ENCODE measurements around the gene SUN5.

SUN5 gene

GRCh38 chr20:32991792-32992641 is 12.2 kb downstream of the SUN5 start:
- DNase-seq: no peak

- DNase-seq: no peak
These were observed 12.8 kb downstream of the SUN5 start for GRCh38 chr20:32991383-32991782.

DNA sequence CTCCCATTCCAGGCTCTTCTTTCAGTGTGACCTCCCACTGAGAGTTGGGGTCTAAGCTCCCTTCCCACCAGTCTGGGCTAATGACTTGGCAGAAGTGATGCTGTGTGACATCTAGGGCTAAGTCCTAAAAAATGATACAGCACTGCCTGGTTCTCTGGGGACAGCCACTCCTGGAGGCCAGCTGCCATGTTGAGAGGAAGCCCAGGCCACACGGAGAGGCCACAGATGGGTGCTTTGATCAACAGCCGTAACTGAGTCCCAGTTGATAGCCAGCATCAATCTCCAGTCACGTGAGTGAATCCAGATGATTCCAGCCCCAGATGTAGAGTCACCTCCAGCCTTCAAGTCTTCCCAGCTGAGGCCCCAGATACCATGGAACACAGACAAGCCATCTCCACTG is 13.8 kb downstream of the SUN5 start:
- no peak for DNase-seq

GRCh38 chr20:32989507-32990283 is 14.5 kb downstream of the SUN5 start:
- no peak for DNase-seq

DNA sequence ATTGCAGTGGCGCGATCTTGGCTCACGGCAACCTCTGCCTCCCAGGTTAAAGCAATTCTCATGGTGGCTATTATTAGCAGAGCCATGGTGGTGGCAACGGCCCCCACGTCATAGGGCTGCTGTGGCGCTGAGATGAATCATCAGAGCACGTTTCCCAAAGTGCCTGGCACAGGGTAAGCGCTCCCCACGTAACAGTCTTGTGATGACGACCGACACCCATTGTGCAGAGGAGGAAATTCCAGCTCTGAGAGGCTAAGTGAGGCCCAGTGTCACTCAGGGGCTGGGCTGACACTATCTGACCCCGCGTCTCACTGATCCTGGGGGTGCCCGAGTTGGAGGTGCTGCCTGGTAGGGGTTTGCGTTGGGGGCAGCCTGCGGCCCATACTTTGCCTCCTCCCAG is 16.2 kb downstream of the SUN5 start:
- DNase-seq: no peak

DNA sequence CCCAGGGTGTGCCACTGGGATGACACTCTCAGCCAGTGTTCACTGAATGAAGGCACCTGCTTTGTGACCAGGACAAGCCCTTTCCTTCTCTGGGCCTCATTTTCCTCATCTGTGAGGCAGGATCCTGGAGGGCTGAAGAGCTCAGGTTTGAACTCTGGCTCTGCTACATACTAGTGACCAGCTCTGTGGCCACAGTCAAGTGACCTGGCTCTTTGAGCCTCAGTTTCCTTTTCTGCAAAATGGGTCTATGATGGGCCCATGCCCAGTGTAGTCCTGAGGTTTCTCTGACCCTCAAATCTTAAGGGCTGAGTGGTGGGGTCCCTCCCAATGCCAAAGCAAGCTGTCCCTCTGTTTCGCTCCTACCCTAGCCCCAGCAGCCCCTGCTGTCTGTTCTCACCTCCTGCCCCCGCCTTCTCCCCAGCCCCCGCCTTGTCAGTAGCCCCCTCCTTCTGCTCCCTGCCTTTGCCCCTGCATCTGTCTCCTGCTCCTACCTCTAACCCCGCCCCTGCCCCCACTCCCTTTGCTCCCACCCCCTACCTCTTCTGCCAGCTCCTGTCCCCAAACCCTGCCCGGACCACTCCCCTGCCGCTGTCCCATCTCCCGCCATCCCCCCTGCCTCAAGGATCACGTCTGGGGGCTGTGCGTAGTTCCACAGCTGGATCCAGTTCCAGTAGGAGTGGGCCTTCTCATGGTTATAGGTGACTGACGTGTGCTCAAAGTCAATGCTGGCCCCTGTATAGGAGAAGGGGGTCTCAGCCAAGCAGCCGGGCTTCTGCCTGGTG is 17.0 kb downstream of the SUN5 start:
- no peak for DNase-seq

DNA sequence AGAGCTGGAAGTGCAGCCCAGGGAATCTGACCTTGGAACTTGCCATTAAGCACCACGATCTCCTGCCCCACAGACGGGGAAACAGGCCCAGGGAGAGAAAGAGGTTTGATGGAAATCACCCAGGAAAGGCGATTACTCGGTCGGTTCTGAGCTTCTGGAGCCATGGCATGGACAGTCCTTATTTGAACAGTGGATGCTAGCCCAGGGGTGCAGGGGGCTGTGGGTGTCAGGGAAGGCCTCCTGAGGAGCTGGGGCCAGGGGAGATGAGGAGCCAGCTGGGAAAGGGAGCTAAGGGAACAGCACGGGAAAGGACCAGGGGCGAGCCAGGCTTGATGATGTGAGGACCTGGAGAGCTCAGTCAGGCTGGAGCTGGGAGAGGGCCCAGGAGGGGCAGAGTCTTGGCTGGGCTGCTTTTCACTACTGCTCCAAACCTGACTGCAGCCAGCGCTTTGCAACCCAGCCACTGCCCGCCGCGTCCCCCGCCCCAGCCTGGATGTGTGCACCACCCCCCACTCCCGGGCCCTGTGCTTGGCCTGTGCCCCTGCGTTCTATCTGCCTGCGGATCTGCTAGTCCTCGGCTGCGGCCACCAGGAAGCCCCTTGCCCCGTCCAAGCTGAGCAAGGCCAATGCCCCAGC is 17.8 kb downstream of the SUN5 start:
- DNase-seq: no peak

DNA sequence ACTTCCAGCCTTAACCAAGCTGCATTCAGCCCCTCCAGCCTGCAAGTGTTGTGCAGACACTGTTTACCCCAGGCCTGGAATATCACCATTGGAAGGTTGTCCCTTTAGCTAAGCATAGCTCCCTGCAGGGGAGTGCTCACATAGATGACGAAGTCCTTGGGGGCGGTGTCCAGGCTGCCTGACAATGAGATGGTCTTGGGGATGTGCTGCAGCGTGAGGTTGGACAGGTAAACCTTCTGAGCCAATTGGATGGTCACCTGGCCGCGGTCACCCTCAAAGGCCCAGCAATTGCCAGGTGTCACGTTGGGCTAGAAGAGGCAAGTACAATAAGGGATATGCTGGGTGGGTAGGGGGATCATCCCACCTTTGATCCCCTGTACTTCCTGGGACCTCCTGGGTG is 18.6 kb downstream of the SUN5 start:
- no peak for DNase-seq

GRCh38 chr20:32984631-32985354 is 19.4 kb downstream of the SUN5 start:
- no peak for DNase-seq

GRCh38 chr20:32984196-32984595 is 20.0 kb downstream of the SUN5 start:
- no peak for DNase-seq

DNA sequence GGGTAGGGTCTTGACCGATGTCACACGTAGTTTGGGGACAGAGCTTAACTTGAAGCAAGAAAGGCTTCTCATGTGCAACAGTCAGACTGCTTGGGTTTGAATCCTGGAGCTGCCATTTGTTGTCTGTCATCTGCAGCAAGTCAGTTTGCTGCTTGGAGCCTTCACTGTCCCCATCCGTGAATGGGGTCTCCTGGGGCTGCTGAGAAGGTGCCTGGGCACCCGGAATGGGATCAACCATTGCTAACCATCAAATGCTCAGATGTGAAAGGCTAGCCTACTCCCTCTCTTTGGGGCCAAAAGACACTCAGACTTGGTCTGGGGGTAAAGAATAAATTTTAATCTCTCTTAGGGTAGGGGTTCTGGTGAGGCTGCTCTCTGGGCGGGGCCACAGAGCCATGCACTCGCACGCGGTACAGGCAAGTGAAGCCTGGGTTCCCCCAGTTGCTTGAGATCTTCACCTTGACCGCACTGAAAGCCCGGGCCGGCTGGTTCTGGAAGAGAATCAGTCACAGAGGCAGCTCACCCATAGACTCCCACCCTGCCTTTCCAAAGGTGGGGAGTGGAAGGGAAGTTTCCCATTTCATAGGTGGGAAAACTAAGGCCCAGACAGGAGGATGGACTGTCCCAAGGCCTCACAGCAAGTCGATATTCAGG is 20.6 kb downstream of the SUN5 start:
- DNase-seq: no peak

DNA sequence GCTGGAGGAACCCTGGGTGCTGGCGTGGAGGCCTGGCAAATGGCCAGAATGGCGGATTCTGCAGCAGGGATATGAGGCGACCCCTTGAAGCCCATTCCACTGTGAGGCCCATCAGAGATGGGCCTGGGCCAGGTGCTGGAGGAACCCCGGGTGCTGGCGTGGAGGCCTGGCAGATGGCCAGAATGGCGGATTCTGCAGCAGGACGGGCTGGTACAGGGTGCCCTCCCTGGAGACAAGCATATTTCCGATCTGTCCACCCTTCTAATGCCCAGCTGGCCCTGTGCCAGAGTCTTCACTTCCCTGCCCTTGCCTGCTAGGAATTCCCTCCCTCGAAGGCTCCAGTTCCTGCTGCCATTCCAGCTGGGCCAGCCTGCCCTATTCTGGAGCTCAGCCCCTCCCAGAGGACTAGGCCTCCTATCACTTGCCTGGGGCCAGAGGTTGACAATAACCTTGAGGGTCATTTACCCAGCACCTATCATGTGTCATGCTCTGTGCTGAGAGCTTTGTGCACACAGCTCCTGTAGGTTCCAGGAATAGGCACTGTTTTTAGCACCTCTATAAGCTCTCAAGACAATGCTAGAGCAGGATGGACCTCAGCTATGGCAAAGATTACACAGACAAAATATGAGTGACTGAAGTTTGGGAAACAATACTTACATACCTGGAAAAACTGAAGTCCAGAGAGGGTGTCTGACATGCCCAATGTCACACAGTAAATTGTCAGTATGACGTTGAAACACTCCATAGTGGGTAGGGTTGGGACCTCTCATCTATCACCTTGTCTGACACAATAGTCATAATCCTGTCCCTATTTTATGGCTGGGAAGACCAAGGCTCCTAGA is 21.4 kb downstream of the SUN5 start:
- no peak for DNase-seq

- no peak for DNase-seq
These were observed 23.2 kb downstream of the SUN5 start for GRCh38 chr20:32980990-32981389.

- no peak for DNase-seq
These were observed 23.9 kb downstream of the SUN5 start for GRCh38 chr20:32980131-32980941.

DNA sequence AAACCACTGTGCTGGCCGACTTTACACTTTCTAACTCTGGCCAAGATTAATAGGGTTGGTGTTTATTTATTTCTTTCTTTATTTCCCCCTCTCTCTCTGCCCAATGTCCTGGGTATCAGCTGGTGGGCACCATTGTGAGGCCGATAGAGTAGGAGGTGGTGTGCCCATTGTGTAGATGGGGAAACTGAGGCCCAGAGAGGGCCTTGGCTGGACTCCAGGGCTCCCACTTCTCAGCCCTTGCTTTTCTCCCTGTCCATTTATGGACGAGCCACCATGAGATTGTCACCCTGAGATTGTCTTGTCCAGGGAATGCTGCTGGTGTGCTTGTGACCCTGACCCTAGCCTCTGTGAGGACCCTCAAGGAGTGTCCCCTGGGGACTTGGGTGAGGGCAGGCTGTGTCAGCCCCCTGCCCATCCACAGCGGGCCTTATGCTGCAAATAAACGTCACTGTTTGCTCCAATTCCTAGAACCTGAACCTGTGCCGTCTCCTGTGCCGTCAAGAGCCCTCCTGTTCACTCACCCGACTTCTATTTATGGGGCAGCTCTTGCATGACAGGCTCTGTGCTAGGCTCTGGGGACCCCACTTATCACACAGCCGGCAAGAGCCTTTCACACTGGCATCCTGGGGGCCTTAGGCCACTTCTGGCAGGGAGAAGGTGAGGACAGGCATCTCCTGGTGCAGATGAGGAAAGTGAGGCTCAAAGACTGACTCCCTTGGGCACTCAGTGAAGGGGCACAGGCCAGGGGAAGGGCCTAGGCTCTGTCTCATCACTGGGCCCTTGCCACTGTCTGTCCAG is 24.8 kb downstream of the SUN5 start:
- no peak for DNase-seq

- DNase-seq: no peak
These were observed 26.3 kb downstream of the SUN5 start for GRCh38 chr20:32978009-32978335.

- DNase-seq: no peak
These were observed 26.8 kb downstream of the SUN5 start for GRCh38 chr20:32977281-32978008.

DNA sequence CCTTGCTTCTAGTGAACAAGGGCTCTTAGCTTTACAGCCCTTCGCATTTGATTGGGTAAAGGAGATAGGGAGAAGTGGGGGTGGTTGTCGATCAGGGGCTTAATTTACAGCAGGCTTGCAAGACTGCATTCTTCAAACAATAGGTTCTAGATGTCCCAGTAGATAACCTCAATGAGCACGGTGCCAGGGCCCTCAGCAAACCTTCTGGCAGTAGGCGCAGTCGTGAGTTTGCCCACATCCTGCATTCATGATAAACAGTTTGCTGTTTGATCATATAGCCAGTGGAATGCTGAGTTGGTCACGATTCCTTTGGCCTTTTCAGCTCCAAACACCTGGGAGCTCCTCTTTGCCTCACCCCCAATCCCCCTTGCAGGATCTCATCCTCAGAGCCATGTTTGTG is 27.5 kb downstream of the SUN5 start:
- no peak for DNase-seq
